Measurements from ENCODE around the gene SLC4A4.

Gene SLC4A4

GRCh38 chr4:71338846-71339593 is at the start of gene SLC4A4:
Gene SLC4A4, plus strand, starts transcription at chr4:71339020.
- no peak for DNase-seq

GRCh38 chr4:71290074-71290473 is 48.7 kb upstream of the SLC4A4 start:
- no peak for DNase-seq

GRCh38 chr4:71290476-71290875 is 48.3 kb upstream of the SLC4A4 start:
- no peak for DNase-seq

GRCh38 chr4:71292228-71292627 is 46.6 kb upstream of the SLC4A4 start:
- no peak for DNase-seq

GRCh38 chr4:71293705-71294104 is 45.1 kb upstream of the SLC4A4 start:
- DNase-seq: no peak

GRCh38 chr4:71294301-71294700 is 44.5 kb upstream of the SLC4A4 start:
- no peak for DNase-seq

- DNase-seq: no peak
Observed at GRCh38 chr4:71296945-71297344, 41.9 kb upstream of the SLC4A4 start.

GRCh38 chr4:71300362-71300761 is 38.5 kb upstream of the SLC4A4 start:
- DNase-seq: no peak

GRCh38 chr4:71300964-71301363 is 37.9 kb upstream of the SLC4A4 start:
- peak; percentile 23 for DNase-seq

- no peak for DNase-seq
Observed at GRCh38 chr4:71303287-71303686, 35.5 kb upstream of the SLC4A4 start.

- DNase-seq: no peak
Observed at GRCh38 chr4:71303850-71304249, 35.0 kb upstream of the SLC4A4 start.

- no peak for DNase-seq
Observed at GRCh38 chr4:71304289-71304850, 34.5 kb upstream of the SLC4A4 start.

GRCh38 chr4:71307729-71308128 is 31.1 kb upstream of the SLC4A4 start:
- DNase-seq: no peak

- no peak for DNase-seq
Observed at GRCh38 chr4:71322425-71322824, 16.4 kb upstream of the SLC4A4 start.

- DNase-seq: no peak
Observed at GRCh38 chr4:71333368-71333767, 5.5 kb upstream of the SLC4A4 start.

GRCh38 chr4:71333960-71334359 is 4.9 kb upstream of the SLC4A4 start:
- no peak for DNase-seq

GRCh38 chr4:71334465-71334882 is 4.3 kb upstream of the SLC4A4 start:
- DNase-seq: no peak

GRCh38 chr4:71343670-71344466 is 5.0 kb downstream of the SLC4A4 start:
- DNase-seq: no peak

GRCh38 chr4:71346710-71347109 is 7.9 kb downstream of the SLC4A4 start:
- DNase-seq: no peak

GRCh38 chr4:71348586-71348985 is 9.8 kb downstream of the SLC4A4 start:
- DNase-seq: no peak

- no peak for DNase-seq
Observed at GRCh38 chr4:71355045-71355444, 16.2 kb downstream of the SLC4A4 start.

GRCh38 chr4:71355971-71356370 is 17.2 kb downstream of the SLC4A4 start:
- no peak for DNase-seq

GRCh38 chr4:71356924-71357663 is 18.3 kb downstream of the SLC4A4 start:
- no peak for DNase-seq
